ENCODE measurements around the gene SEMA6B. TPM values are rescaled to one million over a fixed set of nuclear protein-coding genes. Genes with fewer than 3 reads are reported as not detected.

Gene SEMA6B
- total and polyA plus RNA-seq, 12 donors, result 3.4 to 27.9 (median 9.4) TPM

- H3K36me3 ChIP-seq, result peaks cover 0 to 13% (median 0%) of the 10 kb centered on the region in 9 donors
- H3K4me3 ChIP-seq, result no peak overlapping the region
- intact Hi-C loops (cut with DNase I), result loop anchor here in 3 of 10 donors (10.0 kb wide), 2 partner anchors 245 to 255 kb away; partner anchors contain the start of gene SHD (in 1 of the 3)
- H3K9me3 ChIP-seq, result no peaks in the 10 kb centered on the region
- TF ChIP-seq CTCF (IDR thresholded peaks at IDR 0.05), result no peak
- H3K27ac ChIP-seq, result peak overlapping the region; percentile 65 to 95 (median 89)
- ATAC-seq, result peak; percentile 49 to 85 (median 61)
- peak; percentile 42 to 72 for DNase-seq
- WGBS, 2 donors, result 35 to 43% methylated on average over 9 of the region's 9 CpGs
- no peaks in the 10 kb centered on the region for H3K27me3 ChIP-seq
- peaks cover 9 to 34% (median 19%) of the 10 kb centered on the region in 9 donors for H3K4me1 ChIP-seq
Measured at GRCh38 chr19:4519521-4520277, 39.8 kb downstream of the SEMA6B start.

DNA sequence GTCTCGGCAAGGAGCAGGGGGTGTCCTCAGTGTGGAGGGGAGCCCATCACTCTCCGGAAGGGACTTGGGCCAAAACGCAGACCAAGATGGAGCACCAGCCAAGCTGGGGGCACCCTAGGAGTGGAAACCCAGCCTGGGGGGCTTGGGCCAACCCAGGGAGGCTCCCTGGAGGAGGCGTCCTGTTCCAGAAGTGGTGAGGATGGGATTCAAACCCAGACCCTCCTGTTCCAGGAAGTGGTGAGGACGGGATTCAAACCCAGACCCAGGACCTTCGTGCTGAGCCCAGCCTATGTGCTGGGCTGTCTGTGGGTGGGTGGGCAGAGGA, 40.4 kb downstream of the SEMA6B start:
- peaks cover 9 to 34% (median 20%) of the 10 kb centered on the region in 9 donors for H3K4me1 ChIP-seq
- peaks cover 0 to 14% (median 0%) of the 10 kb centered on the region in 9 donors for H3K36me3 ChIP-seq
- H3K27ac ChIP-seq, result peak overlapping the region; percentile 65 to 95 (median 89)
- H3K9me3 ChIP-seq, result no peaks in the 10 kb centered on the region
- no peaks in the 10 kb centered on the region for H3K27me3 ChIP-seq
- DNase-seq, result no peak
- TF ChIP-seq CTCF (IDR thresholded peaks at IDR 0.05), result no peak
- intact Hi-C loops (cut with DNase I), result no loop called here
- peak overlapping the region in 1 of 10 donors; percentile 2 for H3K4me3 ChIP-seq
- 84 to 85% methylated on average over 6 of the region's 6 CpGs for WGBS, 2 donors
- ATAC-seq, result peak in 1 of 8 donors; percentile 6

DNA sequence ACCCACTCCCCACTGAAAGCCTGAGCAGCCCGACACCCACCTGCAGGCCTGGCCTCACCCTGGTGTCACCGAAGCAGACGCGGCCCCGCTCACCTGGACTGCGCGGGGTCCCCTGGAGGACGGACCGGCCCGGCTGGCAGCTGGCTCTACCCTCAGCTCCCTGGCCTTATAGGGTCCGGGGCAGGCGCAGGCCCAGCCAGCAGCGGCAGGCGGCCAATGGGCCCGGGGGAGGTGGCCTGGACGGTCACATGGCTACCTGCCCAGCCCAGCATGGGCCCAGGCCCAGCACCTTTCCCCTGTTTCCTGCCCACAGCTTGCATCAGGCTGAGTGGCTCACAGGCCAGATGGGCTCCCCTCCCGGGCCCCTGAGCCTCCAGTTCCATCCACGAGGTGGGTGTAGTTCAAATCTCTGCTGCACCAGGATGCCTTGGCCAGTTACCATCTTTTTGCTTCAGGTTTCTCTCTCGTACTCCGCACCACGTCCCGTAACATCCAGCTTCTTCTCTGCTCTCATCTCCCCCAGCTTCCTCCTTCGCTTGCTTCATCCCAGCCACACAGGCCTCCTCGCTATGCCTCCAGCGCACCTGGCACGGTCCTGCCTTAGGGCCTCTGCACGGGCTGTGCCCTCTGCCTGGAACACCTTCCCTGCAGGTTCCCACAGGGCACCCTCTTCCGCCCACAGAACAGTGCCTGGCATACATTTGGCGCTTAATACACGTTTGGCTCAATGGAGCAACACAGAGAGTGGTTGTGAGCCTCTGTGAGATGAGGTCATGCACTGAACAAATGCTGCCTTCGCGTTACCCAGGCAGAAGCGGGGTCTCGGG, 40.9 kb downstream of the SEMA6B start, which contains the start of gene PLIN4:
PLIN4 (minus strand) TSS at position 142 of the 827 bp plus-strand sequence. CDS start 214 bp downstream, outside the sequence.
- WGBS, 2 donors, result 36 to 40% methylated on average over 34 of the region's 34 CpGs
- TF ChIP-seq CTCF (IDR thresholded peaks at IDR 0.05), result no peak
- ATAC-seq (peak; percentile 72 to 89 (median 86)), DNase-seq (peak; percentile 83 to 85)
- Histone ChIP-seq H3K4me3 (peak within 1 kb of the TSS; percentile 37 to 62 (median 54)), H3K9me3 (no peaks in the 10 kb centered on the region), H3K27ac (peak within 1 kb of the TSS; percentile 83 to 97 (median 91)), H3K4me1 (peaks cover 9 to 34% (median 22%) of the 10 kb centered on the region in 9 donors), H3K36me3 (peaks cover 0 to 20% (median 0%) of the 10 kb centered on the region in 9 donors), H3K27me3 (no peaks in the 10 kb centered on the region)
- intact Hi-C loops (cut with DNase I), result no loop called here

GRCh38 chr19:4517451-4518057, 41.9 kb downstream of the SEMA6B start:
- DNase-seq (no peak), ATAC-seq (peak in 4 of 8 donors; percentile 15 to 27 (median 18))
- TF ChIP-seq CTCF (IDR thresholded peaks at IDR 0.05), result no peak
- H3K27me3 ChIP-seq, result no peaks in the 10 kb centered on the region
- H3K4me3 ChIP-seq, result peak overlapping the region; percentile 37 to 62 (median 54)
- peak overlapping the region; percentile 82 to 97 (median 91) for H3K27ac ChIP-seq
- peaks cover 0 to 26% (median 0%) of the 10 kb centered on the region in 9 donors for H3K36me3 ChIP-seq
- intact Hi-C loops (cut with DNase I), result no loop called here
- WGBS, 2 donors, result 71 to 78% methylated on average over 24 of the region's 24 CpGs
- no peaks in the 10 kb centered on the region for H3K9me3 ChIP-seq
- H3K4me1 ChIP-seq, result peaks cover 9 to 30% (median 22%) of the 10 kb centered on the region in 9 donors

Data from heart right ventricle (tissue), 16 donors.